IPS-15b (cell line): ENCODE measurements around the gene RAD51B.

ENCODE experiments used
- H3K27me3 ChIP-seq: one replicate; pipeline ENCODE4 v1.6.1; 2013; ENCODE audit warnings: low read length; ENCODE audit not compliant: control insufficient read depth, insufficient read depth
- H3K36me3 ChIP-seq: one replicate; pipeline ENCODE4 v1.6.1; 2013; ENCODE audit warnings: low read length; ENCODE audit not compliant: control insufficient read depth, insufficient read depth
- H3K4me1 ChIP-seq: one replicate; pipeline ENCODE4 v1.6.1; 2013; ENCODE audit warnings: mild to moderate bottlenecking, low read length; ENCODE audit not compliant: control insufficient read depth, insufficient read depth
- H3K4me3 ChIP-seq: one replicate; pipeline ENCODE4 v1.5.1; 2013; ENCODE audit warnings: low read depth, low read length
- H3K9ac ChIP-seq: one replicate; pipeline ENCODE4 v1.6.1; 2013; ENCODE audit warnings: low read depth, mild to moderate bottlenecking, low read length
- H3K9me3 ChIP-seq: one replicate; pipeline ENCODE4 v1.6.1; 2013; ENCODE audit warnings: mild to moderate bottlenecking, low read length; ENCODE audit not compliant: control insufficient read depth, insufficient read depth

RAD51B gene

GRCh38 chr14:68503186-68503825 is 683.7 kb downstream of the RAD51B start:
- H3K36me3 ChIP-seq: no peaks in the 10 kb centered on the region
- H3K27me3 ChIP-seq: no peaks in the 10 kb centered on the region
- H3K4me3 ChIP-seq: no peak overlapping the region
- no peaks in the 10 kb centered on the region for H3K9me3 ChIP-seq
- H3K9ac ChIP-seq: no peak overlapping the region
- peaks cover 2% of the 10 kb centered on the region for H3K4me1 ChIP-seq

GRCh38 chr14:68504861-68505260 is 685.3 kb downstream of the RAD51B start:
- no peaks in the 10 kb centered on the region for H3K27me3 ChIP-seq
- peaks cover 2% of the 10 kb centered on the region for H3K4me1 ChIP-seq
- no peaks in the 10 kb centered on the region for H3K36me3 ChIP-seq
- H3K4me3 ChIP-seq: no peak overlapping the region
- no peaks in the 10 kb centered on the region for H3K9me3 ChIP-seq
- no peak overlapping the region for H3K9ac ChIP-seq

- H3K36me3 ChIP-seq: no peaks in the 10 kb centered on the region
- H3K4me1 ChIP-seq: peaks cover 2% of the 10 kb centered on the region
- no peaks in the 10 kb centered on the region for H3K27me3 ChIP-seq
- H3K9ac ChIP-seq: no peak overlapping the region
- H3K4me3 ChIP-seq: no peak overlapping the region
- H3K9me3 ChIP-seq: no peaks in the 10 kb centered on the region
Observed at GRCh38 chr14:68506021-68506644, 686.6 kb downstream of the RAD51B start.

- H3K27me3 ChIP-seq: no peaks in the 10 kb centered on the region
- H3K9me3 ChIP-seq: no peaks in the 10 kb centered on the region
- no peak overlapping the region for H3K9ac ChIP-seq
- H3K4me1 ChIP-seq: peaks cover 2% of the 10 kb centered on the region
- H3K4me3 ChIP-seq: no peak overlapping the region
- H3K36me3 ChIP-seq: no peaks in the 10 kb centered on the region
Observed at GRCh38 chr14:68506645-68507419, 687.3 kb downstream of the RAD51B start.

GRCh38 chr14:68507544-68508081 is 688.0 kb downstream of the RAD51B start:
- H3K9me3 ChIP-seq: no peaks in the 10 kb centered on the region
- no peaks in the 10 kb centered on the region for H3K27me3 ChIP-seq
- no peak overlapping the region for H3K4me3 ChIP-seq
- no peaks in the 10 kb centered on the region for H3K36me3 ChIP-seq
- H3K9ac ChIP-seq: no peak overlapping the region
- peaks cover 2% of the 10 kb centered on the region for H3K4me1 ChIP-seq

GRCh38 chr14:68508581-68508980 is 689.0 kb downstream of the RAD51B start:
- H3K36me3 ChIP-seq: no peaks in the 10 kb centered on the region
- H3K27me3 ChIP-seq: no peaks in the 10 kb centered on the region
- H3K9ac ChIP-seq: no peak overlapping the region
- no peaks in the 10 kb centered on the region for H3K9me3 ChIP-seq
- H3K4me1 ChIP-seq: peaks cover 2% of the 10 kb centered on the region
- no peak overlapping the region for H3K4me3 ChIP-seq

GRCh38 chr14:68509188-68509983 is 689.8 kb downstream of the RAD51B start:
- no peak overlapping the region for H3K9ac ChIP-seq
- H3K4me3 ChIP-seq: no peak overlapping the region
- H3K27me3 ChIP-seq: no peaks in the 10 kb centered on the region
- peaks cover 2% of the 10 kb centered on the region for H3K4me1 ChIP-seq
- no peaks in the 10 kb centered on the region for H3K36me3 ChIP-seq
- no peaks in the 10 kb centered on the region for H3K9me3 ChIP-seq

GRCh38 chr14:68510201-68511128 is 690.9 kb downstream of the RAD51B start:
- H3K27me3 ChIP-seq: no peaks in the 10 kb centered on the region
- H3K9me3 ChIP-seq: no peaks in the 10 kb centered on the region
- no peak overlapping the region for H3K9ac ChIP-seq
- no peak overlapping the region for H3K4me3 ChIP-seq
- H3K4me1 ChIP-seq: peaks cover 2% of the 10 kb centered on the region
- no peaks in the 10 kb centered on the region for H3K36me3 ChIP-seq

- H3K4me1 ChIP-seq: no peaks in the 10 kb centered on the region
- no peaks in the 10 kb centered on the region for H3K9me3 ChIP-seq
- H3K4me3 ChIP-seq: no peak overlapping the region
- no peaks in the 10 kb centered on the region for H3K36me3 ChIP-seq
- H3K27me3 ChIP-seq: no peaks in the 10 kb centered on the region
- no peak overlapping the region for H3K9ac ChIP-seq
Observed at GRCh38 chr14:68511129-68512047, 691.8 kb downstream of the RAD51B start.

GRCh38 chr14:68512088-68512487 is 692.5 kb downstream of the RAD51B start:
- no peaks in the 10 kb centered on the region for H3K27me3 ChIP-seq
- no peaks in the 10 kb centered on the region for H3K4me1 ChIP-seq
- H3K36me3 ChIP-seq: no peaks in the 10 kb centered on the region

More at GRCh38 chr14:68512088-68512487, 692.5 kb downstream of the RAD51B start:
- H3K9ac ChIP-seq: no peak overlapping the region
- no peak overlapping the region for H3K4me3 ChIP-seq
- H3K9me3 ChIP-seq: no peaks in the 10 kb centered on the region
